MG63 (cell line): ENCODE data around the gene CBLN3. TPM values are rescaled to one million over a fixed set of nuclear protein-coding genes. Genes with fewer than 3 reads are reported as not detected.
A peak's percentile ranks its signal among the peaks of the same experiment; 100 is the strongest.
"Not testable (repeated sequence)": the region's sequence is repeated elsewhere in the genome, so short reads cannot be mapped to it uniquely, and the experiment has no call there.

Experiments
- DNase-seq: peaks from one replicate; pipeline ENCODE4 v3.0.0-alpha.2; 2020
- H3K27me3 ChIP-seq: fragments of 250-450 bp; sonication (Bioruptor Pico); 2 replicates; pipeline ENCODE4 v1.5.1; 2020; ENCODE audit warnings: mild to moderate bottlenecking, moderate library complexity
- H3K36me3 ChIP-seq: fragments of 250-450 bp; sonication (Bioruptor Pico); 2 replicates; pipeline ENCODE4 v1.5.1; 2020; ENCODE audit warnings: mild to moderate bottlenecking, moderate library complexity
- H3K4me3 ChIP-seq: fragments of 250-450 bp; sonication (Bioruptor Pico); 2 replicates; pipeline ENCODE4 v1.5.1; 2020; ENCODE audit warnings: mild to moderate bottlenecking, moderate library complexity
- H3K9me3 ChIP-seq: fragments of 250-450 bp; sonication (Bioruptor Pico); 2 replicates; pipeline ENCODE4 v1.5.1; 2020; ENCODE audit warnings: mild to moderate bottlenecking, moderate library complexity
- total RNA-seq: library from RNA; depleted of rRNA; stranded (reverse); fragments of >200 nt; shearing (Covaris generic); gene quantifications from 2 replicates; pipeline ENCODE4 v1.2.3, GENCODE V29; 2014; ENCODE audit warnings: low replicate concordance

Gene CBLN3
- total RNA-seq, 1 experiment from 2014 or later, result 2.0 TPM

- no peaks in the 10 kb centered on the region for H3K36me3 ChIP-seq
- peak overlapping the region; percentile 31; the same call in 1 of the 2 replicates for H3K4me3 ChIP-seq
- DNase-seq, result no peak
- no peaks in the 10 kb centered on the region for H3K27me3 ChIP-seq
- no peaks in the 10 kb centered on the region for H3K9me3 ChIP-seq
Observed at GRCh38 chr14:24399447-24399822, 30.0 kb downstream of the CBLN3 start.

GRCh38 chr14:24398653-24399446 lies 30.6 kb downstream of the CBLN3 start, which contains the start of gene NYNRIN:
TSS of gene NYNRIN (plus strand) at chr14:24399003. CDS start at chr14:24399247, 244 bp downstream.
- peak; percentile 22 for DNase-seq
- Histone ChIP-seq H3K4me3 (peak within 1 kb of the TSS; percentile 31), H3K9me3 (no peaks in the 10 kb centered on the region), H3K36me3 (no peaks in the 10 kb centered on the region), H3K27me3 (no peaks in the 10 kb centered on the region)

GRCh38 chr14:24398293-24398652 lies 31.2 kb downstream of the CBLN3 start:
- H3K9me3 ChIP-seq, result no peaks in the 10 kb centered on the region

GRCh38 chr14:24397639-24398292 lies 31.7 kb downstream of the CBLN3 start:
- DNase-seq, result no peak
- Histone ChIP-seq H3K36me3 (no peaks in the 10 kb centered on the region), H3K4me3 (no peak overlapping the region), H3K27me3 (no peaks in the 10 kb centered on the region), H3K9me3 (no peaks in the 10 kb centered on the region)

More at GRCh38 chr14:24398293-24398652, 31.2 kb downstream of the CBLN3 start:
- no peaks in the 10 kb centered on the region for H3K36me3 ChIP-seq
- no peaks in the 10 kb centered on the region for H3K27me3 ChIP-seq
- DNase-seq, result no peak
- H3K4me3 ChIP-seq, result no peak overlapping the region

- Histone ChIP-seq H3K9me3 (no peaks in the 10 kb centered on the region), H3K36me3 (no peaks in the 10 kb centered on the region), H3K4me3 (no peak overlapping the region), H3K27me3 (no peaks in the 10 kb centered on the region)
- DNase-seq, result no peak
Observed at GRCh38 chr14:24395609-24396582, 33.6 kb downstream of the CBLN3 start.

- H3K9me3 ChIP-seq, result no peaks in the 10 kb centered on the region
- no peak for DNase-seq
Observed at GRCh38 chr14:24394275-24394674, 35.2 kb downstream of the CBLN3 start.

GRCh38 chr14:24392325-24393091 lies 37.0 kb downstream of the CBLN3 start:
- Histone ChIP-seq H3K9me3 (no peaks in the 10 kb centered on the region), H3K27me3 (no peaks in the 10 kb centered on the region), H3K36me3 (no peaks in the 10 kb centered on the region), H3K4me3 (no peak overlapping the region)
- no peak for DNase-seq

More at GRCh38 chr14:24394275-24394674, 35.2 kb downstream of the CBLN3 start:
- Histone ChIP-seq H3K36me3 (no peaks in the 10 kb centered on the region), H3K27me3 (no peaks in the 10 kb centered on the region), H3K4me3 (no peak overlapping the region)

- H3K27me3 ChIP-seq, result no peaks in the 10 kb centered on the region
- H3K4me3 ChIP-seq, result no peak overlapping the region
- H3K36me3 ChIP-seq, result no peaks in the 10 kb centered on the region
- H3K9me3 ChIP-seq, result no peaks in the 10 kb centered on the region
- peak; percentile 54 for DNase-seq
Observed at GRCh38 chr14:24390701-24391468, 38.6 kb downstream of the CBLN3 start.

GRCh38 chr14:24389226-24389848 lies 40.1 kb downstream of the CBLN3 start:
- Histone ChIP-seq H3K4me3 (no peak overlapping the region), H3K36me3 (no peaks in the 10 kb centered on the region), H3K9me3 (no peaks in the 10 kb centered on the region), H3K27me3 (no peaks in the 10 kb centered on the region)
- no peak for DNase-seq

- Histone ChIP-seq H3K9me3 (no peaks in the 10 kb centered on the region), H3K4me3 (no peak overlapping the region), H3K27me3 (no peaks in the 10 kb centered on the region), H3K36me3 (no peaks in the 10 kb centered on the region)
- no peak for DNase-seq
Observed at GRCh38 chr14:24388474-24389179, 40.8 kb downstream of the CBLN3 start.

GRCh38 chr14:24387579-24387978 lies 41.9 kb downstream of the CBLN3 start:
- H3K4me3 ChIP-seq, H3K9me3 ChIP-seq, H3K36me3 ChIP-seq, DNase-seq, H3K27me3 ChIP-seq: not testable (repeated sequence)

GRCh38 chr14:24387009-24387345 lies 42.5 kb downstream of the CBLN3 start:
- no peaks in the 10 kb centered on the region for H3K27me3 ChIP-seq
- no peak for DNase-seq
- H3K36me3 ChIP-seq, result no peaks in the 10 kb centered on the region
- no peak overlapping the region for H3K4me3 ChIP-seq
- H3K9me3 ChIP-seq, result no peaks in the 10 kb centered on the region

GRCh38 chr14:24385524-24385923 lies 43.9 kb downstream of the CBLN3 start:
- Histone ChIP-seq H3K4me3 (no peak overlapping the region), H3K27me3 (no peaks in the 10 kb centered on the region), H3K36me3 (no peaks in the 10 kb centered on the region), H3K9me3 (no peaks in the 10 kb centered on the region)
- no peak for DNase-seq

- no peak for DNase-seq
- Histone ChIP-seq H3K4me3 (no peak overlapping the region), H3K9me3 (no peaks in the 10 kb centered on the region), H3K36me3 (no peaks in the 10 kb centered on the region), H3K27me3 (no peaks in the 10 kb centered on the region)
Observed at GRCh38 chr14:24384169-24384568, 45.3 kb downstream of the CBLN3 start.

- Histone ChIP-seq H3K9me3 (no peaks in the 10 kb centered on the region), H3K36me3 (no peaks in the 10 kb centered on the region), H3K4me3 (no peak overlapping the region), H3K27me3 (no peaks in the 10 kb centered on the region)
- DNase-seq, result no peak
Observed at GRCh38 chr14:24382064-24382371, 47.5 kb downstream of the CBLN3 start.
